Smooth muscle cell (in vitro differentiated cells): ENCODE results near the gene SLC37A1. TPM values are rescaled to one million over a fixed set of nuclear protein-coding genes. Genes with fewer than 3 reads are reported as not detected.
A peak's percentile ranks its signal among the peaks of the same experiment; 100 is the strongest.

Source experiments
- DNase-seq: peaks from one replicate; lab custom pipeline; 2025; ENCODE audit not compliant: unreplicated experiment; lab: John Stamatoyannopoulos, UW
- H2AFZ ChIP-seq: fragments of 200-600 bp; sonication (generic); 2 replicates; pipeline ENCODE4 v1.6.0; 2016; ENCODE audit warnings: antibody characterized with exemption, low read depth, mild to moderate bottlenecking
- H3F3A ChIP-seq: fragments of 200-600 bp; sonication (generic); 2 replicates; pipeline ENCODE4 v1.6.0; 2017; ENCODE audit warnings: antibody characterized with exemption, low read depth
- H3K27ac ChIP-seq: fragments of 200-600 bp; sonication (generic); 2 replicates; pipeline ENCODE4 v1.5.1; 2016; ENCODE audit warnings: low read depth, mild to moderate bottlenecking
- H3K27me3 ChIP-seq: fragments of 200-600 bp; sonication (generic); 2 replicates; pipeline ENCODE4 v1.6.1; 2016; ENCODE audit warnings: low read depth, mild to moderate bottlenecking
- H3K36me3 ChIP-seq: fragments of 200-600 bp; sonication (generic); 2 replicates; pipeline ENCODE4 v1.5.1; 2016; ENCODE audit warnings: low read depth
- H3K4me1 ChIP-seq: fragments of 200-600 bp; sonication (generic); 2 replicates; pipeline ENCODE4 v1.5.1; 2016; ENCODE audit warnings: low read depth
- H3K4me2 ChIP-seq: fragments of 200-600 bp; sonication (generic); 2 replicates; pipeline ENCODE4 v1.6.0; 2016; ENCODE audit warnings: mild to moderate bottlenecking
- H3K4me3 ChIP-seq: fragments of 200-600 bp; sonication (generic); 2 replicates; pipeline ENCODE4 v1.5.1; 2016; ENCODE audit warnings: mild to moderate bottlenecking
- H3K79me2 ChIP-seq: fragments of 200-600 bp; sonication (generic); 2 replicates; pipeline ENCODE4 v1.6.0; 2016; ENCODE audit warnings: low read depth, mild to moderate bottlenecking
- H3K9ac ChIP-seq: fragments of 200-600 bp; sonication (generic); 2 replicates; pipeline ENCODE4 v1.6.0; 2016; ENCODE audit warnings: low read depth
- H3K9me3 ChIP-seq: fragments of 200-600 bp; sonication (generic); replicated peaks from 2 replicates; pipeline ENCODE4 v1.5.1; 2016; ENCODE audit warnings: low read depth
- H4K20me1 ChIP-seq: fragments of 200-600 bp; sonication (generic); 2 replicates; pipeline ENCODE4 v1.6.0; 2016; ENCODE audit warnings: low read depth
- WGBS: methylation state at CpG from one replicate; pipeline ENCODE4 v1.1.7; 2016; ENCODE audit warnings: low lambda C conversion rate; 5-methylcytosine and 5-hydroxymethylcytosine counted together
- polyA plus RNA-seq: library from polyadenylated mRNA; unstranded; fragments of >200 nt; fragmentation: Nextera tagmentation; extraction: Ambion mirVana; gene quantifications from 2 replicates; pipeline ENCODE4 v1.2.1, GENCODE V29; 2016
- total RNA-seq: library from RNA; depleted of rRNA; stranded (reverse); fragments of >200 nt; gene quantifications from 2 replicates; pipeline ENCODE4 v1.2.3, GENCODE V29; 2014
- TF ChIP-seq, protein P1 (sequence below): fragments of 200-600 bp; sonication (generic); IDR thresholded peaks from 2 replicates; pipeline ENCODE4 v1.5.1; 2017; ENCODE audit warnings: borderline replicate concordance, mild to moderate bottlenecking, antibody characterized with exemption; ENCODE audit not compliant: insufficient read depth, poor library complexity, severe bottlenecking

Gene SLC37A1
- total and polyA plus RNA-seq, 2 experiments from 2014 or later: 15.0 to 18.0 TPM

DNA sequence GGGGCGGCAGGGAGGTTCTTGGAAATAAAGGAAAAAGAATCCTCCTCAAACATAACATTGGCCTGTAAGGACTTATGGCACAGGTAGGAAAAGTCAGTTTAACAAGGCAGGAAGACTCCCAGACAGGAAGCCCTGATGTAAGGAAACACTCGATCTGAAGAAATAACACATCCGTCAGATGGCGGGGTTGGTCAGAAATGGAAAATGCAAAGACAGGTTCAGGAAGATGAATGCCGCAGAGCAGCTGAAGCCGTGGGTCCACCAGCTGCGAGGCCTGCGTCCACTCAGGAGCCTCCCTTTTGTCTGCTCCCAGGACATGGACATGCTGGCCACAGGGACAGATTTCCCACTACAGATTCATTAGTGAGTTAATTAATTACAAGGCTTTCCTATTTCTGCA, 21.5 kb upstream of the SLC37A1 start:
- Histone ChIP-seq H3K4me2 (no peak overlapping the region), H3K4me3 (no peak overlapping the region), H3K36me3 (no peaks in the 10 kb centered on the region), H3K9me3 (no peaks in the 10 kb centered on the region), H4K20me1 (no peaks in the 10 kb centered on the region), H3K27me3 (no peaks in the 10 kb centered on the region), H3F3A (no peaks in the 10 kb centered on the region), H3K9ac (no peak overlapping the region), H3K27ac (no peak overlapping the region), H3K79me2 (no peaks in the 10 kb centered on the region), H2AFZ (no peak overlapping the region), H3K4me1 (peaks cover 9% of the 10 kb centered on the region)
- DNase-seq: no peak
- 90% methylated on average over 8 of the region's 8 CpGs for WGBS
- TF ChIP-seq, protein P1, sequence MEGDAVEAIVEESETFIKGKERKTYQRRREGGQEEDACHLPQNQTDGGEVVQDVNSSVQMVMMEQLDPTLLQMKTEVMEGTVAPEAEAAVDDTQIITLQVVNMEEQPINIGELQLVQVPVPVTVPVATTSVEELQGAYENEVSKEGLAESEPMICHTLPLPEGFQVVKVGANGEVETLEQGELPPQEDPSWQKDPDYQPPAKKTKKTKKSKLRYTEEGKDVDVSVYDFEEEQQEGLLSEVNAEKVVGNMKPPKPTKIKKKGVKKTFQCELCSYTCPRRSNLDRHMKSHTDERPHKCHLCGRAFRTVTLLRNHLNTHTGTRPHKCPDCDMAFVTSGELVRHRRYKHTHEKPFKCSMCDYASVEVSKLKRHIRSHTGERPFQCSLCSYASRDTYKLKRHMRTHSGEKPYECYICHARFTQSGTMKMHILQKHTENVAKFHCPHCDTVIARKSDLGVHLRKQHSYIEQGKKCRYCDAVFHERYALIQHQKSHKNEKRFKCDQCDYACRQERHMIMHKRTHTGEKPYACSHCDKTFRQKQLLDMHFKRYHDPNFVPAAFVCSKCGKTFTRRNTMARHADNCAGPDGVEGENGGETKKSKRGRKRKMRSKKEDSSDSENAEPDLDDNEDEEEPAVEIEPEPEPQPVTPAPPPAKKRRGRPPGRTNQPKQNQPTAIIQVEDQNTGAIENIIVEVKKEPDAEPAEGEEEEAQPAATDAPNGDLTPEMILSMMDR: no peak

DNA sequence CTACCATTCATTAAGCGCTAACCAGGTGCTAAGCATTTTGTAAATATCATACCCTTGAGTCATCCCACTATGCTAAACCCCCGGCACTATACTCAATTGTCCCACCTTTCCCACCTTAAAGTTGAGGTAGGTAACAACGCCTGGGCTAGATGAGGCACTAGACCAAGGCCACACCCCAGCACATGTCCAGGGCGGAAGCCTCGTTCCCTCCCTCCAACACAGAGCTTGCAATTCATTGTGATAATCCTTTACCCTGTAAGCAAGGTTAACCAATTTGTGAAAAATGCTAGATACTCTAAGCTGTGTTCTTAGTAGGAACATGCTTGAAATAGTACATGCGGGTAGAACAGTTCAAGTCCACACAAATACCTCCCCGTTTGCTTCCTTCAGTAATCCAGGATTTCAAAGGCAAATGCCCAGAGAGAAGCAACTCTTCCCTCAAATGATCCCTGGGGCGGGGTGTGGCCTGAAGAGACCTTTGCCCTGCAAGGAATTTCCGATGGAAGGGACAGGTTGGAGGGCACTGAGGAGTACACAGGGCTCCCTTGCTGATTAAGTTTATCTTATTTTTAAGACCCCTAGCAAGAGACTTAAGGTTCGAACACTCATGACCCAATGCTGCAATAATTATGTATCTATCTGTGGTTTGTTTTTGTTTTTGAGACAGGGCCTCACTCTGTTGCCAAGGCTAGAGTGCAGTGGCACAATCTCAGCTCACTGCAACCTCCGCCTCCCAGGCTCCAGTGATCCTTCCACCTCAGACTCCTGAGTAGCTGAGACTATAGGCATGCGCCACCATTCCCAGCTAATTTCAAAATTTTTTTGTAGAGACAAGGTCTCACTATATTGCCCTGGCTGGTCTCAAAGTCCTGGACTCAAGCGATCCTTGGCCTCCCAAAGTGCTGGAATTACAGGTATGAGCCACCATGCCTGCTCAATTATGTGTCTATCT, 20.3 kb upstream of the SLC37A1 start:
- Histone ChIP-seq H3K4me1 (peaks cover 12% of the 10 kb centered on the region), H3K4me3 (no peak overlapping the region), H4K20me1 (no peaks in the 10 kb centered on the region), H3K36me3 (no peaks in the 10 kb centered on the region), H2AFZ (no peak overlapping the region), H3K9me3 (no peaks in the 10 kb centered on the region), H3K9ac (no peak overlapping the region), H3K27me3 (no peaks in the 10 kb centered on the region), H3K4me2 (no peak overlapping the region), H3K27ac (no peak overlapping the region), H3F3A (no peaks in the 10 kb centered on the region), H3K79me2 (no peaks in the 10 kb centered on the region)
- WGBS: 85% methylated on average over 13 of the region's 13 CpGs
- TF ChIP-seq, protein P1: no peak
- no peak for DNase-seq

DNA sequence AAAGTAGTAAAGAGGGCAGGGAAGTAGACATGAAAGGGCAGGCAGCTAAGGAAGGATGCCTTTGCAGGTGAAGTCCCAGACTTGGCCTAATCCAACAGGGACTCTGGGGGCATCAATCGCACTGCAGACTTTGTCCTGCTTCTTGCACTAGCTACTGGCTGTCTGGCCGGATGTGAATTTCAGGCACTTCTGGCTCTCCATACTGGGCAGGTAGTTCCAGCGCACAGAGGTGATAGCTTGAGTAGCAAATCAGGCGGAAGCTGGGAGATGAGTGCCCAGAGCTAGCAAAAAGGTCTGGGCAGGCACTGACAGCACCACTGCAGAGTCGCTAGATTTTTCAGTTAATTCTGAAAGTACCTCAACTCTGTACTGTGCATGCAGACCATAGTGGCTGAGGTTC, 18.6 kb upstream of the SLC37A1 start:
- H3K27me3 ChIP-seq: no peaks in the 10 kb centered on the region
- H3K9ac ChIP-seq: no peak overlapping the region
- H3K27ac ChIP-seq: no peak overlapping the region
- H3K4me2 ChIP-seq: no peak overlapping the region
- H3F3A ChIP-seq: peaks cover 11% of the 10 kb centered on the region
- TF ChIP-seq, protein P1: no peak
- H3K79me2 ChIP-seq: no peaks in the 10 kb centered on the region
- no peak overlapping the region for H3K4me3 ChIP-seq
- DNase-seq: no peak
- H3K36me3 ChIP-seq: no peaks in the 10 kb centered on the region
- 93% methylated on average over 5 of the region's 5 CpGs for WGBS
- no peaks in the 10 kb centered on the region for H3K9me3 ChIP-seq
- peaks cover 22% of the 10 kb centered on the region for H3K4me1 ChIP-seq
- H2AFZ ChIP-seq: no peak overlapping the region
- H4K20me1 ChIP-seq: no peaks in the 10 kb centered on the region

DNA sequence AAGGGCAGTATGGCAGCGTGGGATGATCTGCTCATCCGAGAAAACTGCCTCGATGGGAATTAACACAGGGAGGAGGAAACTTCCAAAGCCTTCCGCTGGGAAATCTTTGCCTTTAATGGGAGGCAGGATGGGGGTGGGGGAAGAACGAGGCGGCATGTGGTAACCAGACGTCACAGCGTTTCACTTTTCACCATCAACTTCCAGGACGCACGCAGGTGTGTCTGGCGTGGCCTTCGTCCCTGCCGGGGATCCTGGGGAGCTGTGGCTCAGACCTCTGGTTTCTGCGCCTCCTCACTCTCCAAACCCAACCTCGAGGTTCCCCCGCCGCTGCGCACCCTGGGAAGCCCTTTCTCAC, 17.9 kb upstream of the SLC37A1 start:
- Histone ChIP-seq H2AFZ (peak overlapping the region; percentile 86), H3K9ac (peak overlapping the region; percentile 61), H3K36me3 (no peaks in the 10 kb centered on the region), H3F3A (peaks cover 15% of the 10 kb centered on the region), H3K79me2 (no peaks in the 10 kb centered on the region), H4K20me1 (no peaks in the 10 kb centered on the region), H3K27ac (peak overlapping the region; percentile 28), H3K27me3 (no peaks in the 10 kb centered on the region), H3K4me1 (peaks cover 24% of the 10 kb centered on the region), H3K4me3 (peak overlapping the region; percentile 72), H3K9me3 (no peaks in the 10 kb centered on the region), H3K4me2 (peak overlapping the region; percentile 90)
- no peak for DNase-seq
- WGBS: 4% methylated on average over 17 of the region's 18 CpGs
- TF ChIP-seq, protein P1: no peak
